Heart right ventricle (tissue), 16 donors: ENCODE results near the gene ARPC1B. TPM values are rescaled to one million over a fixed set of nuclear protein-coding genes. Genes with fewer than 3 reads are reported as not detected.
"Not testable (repeated sequence)": the region's sequence is repeated elsewhere in the genome, so short reads cannot be mapped to it uniquely, and the experiment has no call there.

Source experiments
- ATAC-seq, 8 donors: fragments of 200-7000 bp; cut with Tn5 transposase; one replicate each; pipeline ENCODE4 v1.9.1; 2020; ENCODE audit warnings: mild to moderate bottlenecking in 8 of 8, moderate library complexity in 8 of 8, moderate number of reproducible peaks in 1 of 8
- DNase-seq, 2 donors: peaks; one replicate each; pipeline ENCODE4 v3.0.0-alpha.2; 2020
- H3K27ac ChIP-seq, 10 donors: fragments of 200-600 bp; sonication (generic) in 2 of 10; one replicate each; pipeline versions ENCODE4 v1.5.0 to v1.8.0; 2020 to 2022; ENCODE audit warnings: mild to moderate bottlenecking in 3 of 10
- H3K27me3 ChIP-seq, 7 donors: fragments of 200-600 bp; one replicate each; pipeline ENCODE4 v1.8.0; 2021 to 2022; ENCODE audit warnings: mild to moderate bottlenecking in 2 of 7
- H3K36me3 ChIP-seq, 9 donors: fragments of 200-600 bp; sonication (generic) in 1 of 9; one replicate each; pipeline versions ENCODE4 v1.5.0 to v1.8.0; 2020 to 2022; ENCODE audit warnings: mild to moderate bottlenecking in 2 of 9
- H3K4me1 ChIP-seq, 9 donors: fragments of 200-600 bp; sonication (generic) in 1 of 9; one replicate each; pipeline versions ENCODE4 v1.5.0 to v1.8.0; 2020 to 2022; ENCODE audit warnings: mild to moderate bottlenecking in 4 of 9
- H3K4me3 ChIP-seq, 10 donors: fragments of 200-600 bp; sonication (generic) in 2 of 10; one replicate each; pipeline versions ENCODE4 v1.5.0 to v1.8.0; 2020 to 2022; ENCODE audit warnings: mild to moderate bottlenecking in 7 of 10, moderate library complexity in 2 of 10
- H3K9me3 ChIP-seq, 11 donors: fragments of 200-600 bp in 10 of 11; sonication (generic) in 2 of 11; one replicate each; pipeline versions ENCODE4 v1.5.0 to v1.8.0; 2013 to 2022; ENCODE audit warnings: mild to moderate bottlenecking in 2 of 11, control low read depth in 1 of 11, moderate library complexity in 1 of 11
- WGBS, 2 donors: extraction: QIAGEN DNeasy Blood & Tissue Kit; methylation state at CpG; one replicate each; pipeline ENCODE4 v1.1.7; 2013; ENCODE audit warnings: inconsistent platforms in 1 of 2; 5-methylcytosine and 5-hydroxymethylcytosine counted together
- intact Hi-C, 10 donors: fragments of 100-400 bp; cut with DNase I; formaldehyde crosslinking; loops; one replicate each; pipeline versions ENCODE4 v1.11.1 to v1.14.2; 2022
- polyA plus RNA-seq, 2 donors: library from polyadenylated mRNA; stranded (reverse); fragments of 200-250 nt; gene quantifications; one replicate each; pipeline ENCODE4 v1.2.3, GENCODE V29; 2013
- total RNA-seq, 10 donors: library from RNA; stranded (reverse); fragmentation: NEBNext Ultra II Directional in 3 of 10; extraction: Animal tissue kit (Norgen Biotek cat#: 25700) in 3 of 10; gene quantifications; one replicate each; pipeline versions ENCODE4 v1.2.1 to v1.2.4, GENCODE V29; 2021 to 2023
- TF ChIP-seq, protein P1 (sequence below), 9 donors: fragments of 200-600 bp; sonication (generic) in 2 of 9; IDR thresholded peaks; one replicate each; pipeline versions ENCODE4 v1.5.0 to v1.8.0; 2021 to 2022; ENCODE audit warnings: antibody characterized with exemption in 9 of 9, mild to moderate bottlenecking in 5 of 9, moderate library complexity in 1 of 9
- donor health status: Arrhythmogenic right ventricular cardiomyopathy.
- donor health status: ischemic (EF 13 %, LVEDD 7.1; RV severe dilation, severe dysfunction).
- donor health status: healthy with polysubstance abuse.
- donor health status: DM: no; HTN: yes; CAD: no.
- donor health status: DM: no; HTN: no; CAD: no.
- donor health status: ischemic (EF 25% LVEDD 6.9; RV normal size, moderate dysfunction).
- donor health status: ischemic (EF 25% LVEDD 5.7; RV mildly dilated, moderate dysfunction).
- donor health status: healthy.
- donor health status: DM: yes; HTN: yes; CAD: no.
- donor health status: Ischemic cardiomyopathy.
- donor health status: ischemic (EF 35%, LVEDD 5.7; RV mildly dilated, moderate dysfunction).
- donor health status: nonischemic (EF 11% LVEDD 7.7; RV severe dilation, severe dysfunction).
- donor health status: DM: yes; HTN: yes; CAD: no.
- donor health status: PGD.
- donor health status: ischemic (EF 29% LVEDD 5.4; RV normal size, mild dysfunction).
- donor health status: nonischemic (EF 23%, LVEDD 6.1; RV moderate dilation, normal function).

The ARPC1B gene
- total and polyA plus RNA-seq, 12 donors = 16.2 to 161 (median 23.5) TPM

DNA sequence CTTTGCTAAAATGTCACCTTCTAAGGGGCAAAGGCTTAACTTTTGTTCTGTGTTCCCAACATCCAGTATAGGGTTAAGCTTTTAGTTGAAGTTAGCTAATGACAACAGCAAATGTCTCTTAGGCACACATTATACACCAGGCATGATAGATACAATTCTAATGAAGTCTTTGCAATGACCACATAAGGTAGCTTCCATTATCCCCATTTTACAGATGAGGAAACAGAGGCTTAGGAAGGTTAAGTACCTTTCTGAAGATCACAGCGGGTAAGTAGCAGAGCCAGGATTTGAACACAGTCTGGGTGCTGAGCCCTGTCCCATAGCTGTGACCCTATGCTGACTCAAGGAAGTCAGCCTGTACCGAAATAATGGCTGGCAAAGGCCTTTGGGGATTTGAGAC, 36.1 kb downstream of the ARPC1B start:
- Histone ChIP-seq H3K4me1 (peaks cover 17 to 39% (median 32%) of the 10 kb centered on the region in 9 donors), H3K36me3 (peaks cover 0 to 59% (median 50%) of the 10 kb centered on the region in 9 donors)
- 89 to 93% methylated on average over 2 of the region's 2 CpGs for WGBS, 2 donors

DNA sequence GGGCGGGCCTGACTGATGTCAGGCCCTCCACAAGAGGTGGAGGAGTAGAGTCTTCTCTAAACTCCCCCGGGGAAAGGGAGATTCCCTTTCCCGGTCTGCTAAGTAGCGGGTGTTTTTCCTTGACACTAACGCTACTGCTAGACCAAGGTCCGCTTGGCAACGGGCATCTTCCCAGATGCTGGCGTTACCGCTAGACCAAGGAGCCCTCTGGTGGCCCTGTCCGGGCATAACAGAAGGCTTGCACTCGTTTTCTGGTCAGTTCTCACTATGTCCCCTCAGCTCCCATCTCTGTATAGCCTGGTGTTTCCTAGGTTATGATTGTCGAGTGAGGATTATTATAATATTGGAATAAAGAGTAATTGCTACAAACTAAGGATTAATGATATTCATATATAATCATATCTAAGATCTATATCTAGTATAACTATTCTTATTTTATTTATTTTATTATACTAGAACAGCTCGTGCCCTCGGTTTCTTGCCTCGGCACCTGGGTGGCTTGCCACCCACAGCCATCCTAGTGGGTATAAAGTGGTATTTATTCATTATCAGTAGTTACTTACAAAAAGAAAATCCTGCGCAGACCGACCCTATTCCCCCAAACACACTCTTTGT, 41.1 kb downstream of the ARPC1B start:
- intact Hi-C loops = loop anchor here in 2 of 10 donors (10.0 kb wide), 2 partner anchors 51 to 371 kb away; no protein-coding TSS in a partner anchor
- H3K36me3 ChIP-seq = peaks cover 3 to 100% (median 88%) of the 10 kb centered on the region in 9 donors
- H3K27me3 ChIP-seq, H3K27ac ChIP-seq, H3K4me1 ChIP-seq, H3K9me3 ChIP-seq, H3K4me3 ChIP-seq, ATAC-seq: not testable (repeated sequence)
- TF ChIP-seq, protein P1, sequence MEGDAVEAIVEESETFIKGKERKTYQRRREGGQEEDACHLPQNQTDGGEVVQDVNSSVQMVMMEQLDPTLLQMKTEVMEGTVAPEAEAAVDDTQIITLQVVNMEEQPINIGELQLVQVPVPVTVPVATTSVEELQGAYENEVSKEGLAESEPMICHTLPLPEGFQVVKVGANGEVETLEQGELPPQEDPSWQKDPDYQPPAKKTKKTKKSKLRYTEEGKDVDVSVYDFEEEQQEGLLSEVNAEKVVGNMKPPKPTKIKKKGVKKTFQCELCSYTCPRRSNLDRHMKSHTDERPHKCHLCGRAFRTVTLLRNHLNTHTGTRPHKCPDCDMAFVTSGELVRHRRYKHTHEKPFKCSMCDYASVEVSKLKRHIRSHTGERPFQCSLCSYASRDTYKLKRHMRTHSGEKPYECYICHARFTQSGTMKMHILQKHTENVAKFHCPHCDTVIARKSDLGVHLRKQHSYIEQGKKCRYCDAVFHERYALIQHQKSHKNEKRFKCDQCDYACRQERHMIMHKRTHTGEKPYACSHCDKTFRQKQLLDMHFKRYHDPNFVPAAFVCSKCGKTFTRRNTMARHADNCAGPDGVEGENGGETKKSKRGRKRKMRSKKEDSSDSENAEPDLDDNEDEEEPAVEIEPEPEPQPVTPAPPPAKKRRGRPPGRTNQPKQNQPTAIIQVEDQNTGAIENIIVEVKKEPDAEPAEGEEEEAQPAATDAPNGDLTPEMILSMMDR (IDR thresholded peaks at IDR 0.05) = peak; percentile 18 to 71 (median 66)
- DNase-seq = peak; percentile 45 to 60
- 56 to 58% methylated on average over 17 of the region's 17 CpGs for WGBS, 2 donors

More for the DNA sequence above, 36.1 kb downstream of the ARPC1B start:
- Histone ChIP-seq H3K4me3 (no peak overlapping the region), H3K9me3 (no peaks in the 10 kb centered on the region), H3K27ac (no peak overlapping the region), H3K27me3 (no peaks in the 10 kb centered on the region)
- ATAC-seq (no peak), DNase-seq (no peak)
- TF ChIP-seq, protein P1 (IDR thresholded peaks at IDR 0.05) = no peak
- intact Hi-C loops = loop anchor here in 4 of 10 donors (5.0 to 10.0 kb wide), 4 partner anchors 38 to 366 kb away; partner anchors contain the start of gene ARPC1B (in 1 of the 4)

DNA sequence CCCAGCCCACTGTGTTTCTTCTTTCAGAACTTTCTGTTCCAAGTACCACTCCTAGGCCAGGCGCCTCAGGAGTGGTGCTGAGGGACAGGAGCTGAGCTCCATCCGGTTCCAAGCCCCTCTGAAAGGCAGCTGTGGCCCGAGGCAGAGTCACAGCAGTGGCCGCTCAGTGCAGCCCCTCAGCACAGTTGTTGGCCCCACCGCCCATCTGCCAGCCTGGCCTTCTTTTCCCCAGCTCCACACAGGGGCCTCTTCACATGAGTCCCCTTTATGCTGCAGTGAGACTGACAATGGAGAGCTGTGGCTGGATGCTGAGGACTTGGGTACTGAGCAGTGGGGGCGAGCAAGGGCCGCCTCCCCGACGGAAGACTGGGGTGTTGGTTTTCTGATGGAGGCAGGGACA, 43.7 kb downstream of the ARPC1B start:
- H3K4me3 ChIP-seq = no peak overlapping the region
- intact Hi-C loops = loop anchor here in 2 of 10 donors (10.0 kb wide), 2 partner anchors 53 to 373 kb away; no protein-coding TSS in a partner anchor
- H3K9me3 ChIP-seq = no peaks in the 10 kb centered on the region
- H3K27me3 ChIP-seq = no peaks in the 10 kb centered on the region
- ATAC-seq (no peak), DNase-seq (no peak)
- TF ChIP-seq, protein P1 (IDR thresholded peaks at IDR 0.05) = no peak
- H3K36me3 ChIP-seq = peaks cover 3 to 100% (median 63%) of the 10 kb centered on the region in 9 donors
- no peak overlapping the region for H3K27ac ChIP-seq
- 92 to 94% methylated on average over 9 of the region's 9 CpGs for WGBS, 2 donors
- no peaks in the 10 kb centered on the region for H3K4me1 ChIP-seq

DNA sequence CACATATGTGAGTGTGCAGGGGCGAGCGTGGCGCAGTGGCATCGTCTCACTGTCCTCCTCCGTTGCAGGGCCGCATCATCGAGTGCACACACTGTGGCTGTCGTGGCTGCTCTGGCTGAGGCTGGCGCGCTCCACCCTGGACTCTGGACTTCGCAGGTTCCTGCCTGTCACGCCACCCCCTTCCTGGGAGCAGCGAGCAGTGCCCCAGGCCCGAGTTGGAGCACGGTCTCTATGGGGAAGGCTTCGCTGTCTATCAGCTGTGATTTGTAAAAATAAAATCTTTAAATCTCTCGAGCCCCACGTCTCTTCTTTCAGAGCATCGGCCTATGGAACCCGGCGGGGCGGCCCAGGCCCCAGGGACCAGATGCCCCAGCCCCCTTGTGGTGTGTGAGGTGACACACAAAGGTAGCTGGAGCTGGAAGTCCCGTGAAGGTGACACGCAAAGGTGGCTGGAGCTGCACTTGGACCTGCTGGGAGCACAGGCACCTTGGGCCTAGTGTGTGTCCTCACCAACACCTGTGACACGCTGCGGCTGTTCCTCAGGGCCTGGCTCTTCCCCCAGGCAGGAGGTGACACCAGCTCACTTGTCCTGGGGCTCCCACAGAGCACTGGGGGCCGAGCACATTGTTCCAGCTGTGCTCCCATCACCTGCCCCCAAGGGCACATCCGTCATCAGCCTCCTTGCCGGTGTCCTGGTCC, 44.9 kb downstream of the ARPC1B start:
- ATAC-seq (peak in 2 of 8 donors; percentile 10 to 37), DNase-seq (no peak)
- no peaks in the 10 kb centered on the region for H3K9me3 ChIP-seq
- H3K36me3 ChIP-seq = peaks cover 3 to 100% (median 63%) of the 10 kb centered on the region in 9 donors
- TF ChIP-seq, protein P1 (IDR thresholded peaks at IDR 0.05) = no peak
- intact Hi-C loops = loop anchor here in 2 of 10 donors (10.0 kb wide), 2 partner anchors 55 to 375 kb away; no protein-coding TSS in a partner anchor
- 90% methylated on average over 28 to 29 of the region's 29 CpGs for WGBS, 2 donors
- H3K4me3 ChIP-seq = no peak overlapping the region
- H3K27me3 ChIP-seq = no peaks in the 10 kb centered on the region
- H3K4me1 ChIP-seq = no peaks in the 10 kb centered on the region
- no peak overlapping the region for H3K27ac ChIP-seq
